ENCODE results near the gene AIMP1.

AIMP1 gene

GRCh38 chr4:106337916-106338315 is 21.6 kb downstream of the AIMP1 start:
- Histone ChIP-seq H3K36me3 (peaks cover 50% of the 10 kb centered on the region), H3K4me3 (ENCODE audit: low read depth, low read length) (no peak overlapping the region), H3K9me3 (no peaks in the 10 kb centered on the region), H3K27me3 (no peaks in the 10 kb centered on the region), H3K4me1 (no peaks in the 10 kb centered on the region)
- no peak for DNase-seq
- no peak for TF ChIP-seq CTCF (IDR thresholded peaks at IDR 0.05; ENCODE audit: low read depth, low read length)

DNA sequence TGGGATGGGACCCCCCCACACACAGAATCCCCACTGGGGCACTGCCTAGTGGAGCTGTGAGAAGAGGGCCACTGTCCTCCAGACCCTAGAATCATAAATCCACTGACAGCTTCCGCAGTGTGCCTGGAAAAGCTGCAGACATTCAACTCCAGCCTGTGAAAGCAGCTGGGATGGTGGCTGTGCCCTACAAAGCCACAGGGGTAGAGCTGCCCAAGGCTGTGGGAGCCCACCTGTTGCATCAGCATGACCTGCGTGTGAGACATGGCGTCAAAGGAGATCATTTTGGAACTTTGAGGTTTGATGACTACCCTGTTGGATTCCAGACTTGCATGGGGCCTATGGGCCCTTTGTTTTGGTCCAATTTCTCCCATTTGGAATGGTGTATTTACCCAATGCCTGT is 22.3 kb downstream of the AIMP1 start:
- no peaks in the 10 kb centered on the region for H3K4me1 ChIP-seq
- no peak overlapping the region for H3K4me3 ChIP-seq (ENCODE audit: low read depth, low read length)
- TF ChIP-seq CTCF (IDR thresholded peaks at IDR 0.05; ENCODE audit: low read depth, low read length): no peak
- H3K9me3 ChIP-seq: no peaks in the 10 kb centered on the region
- no peaks in the 10 kb centered on the region for H3K27me3 ChIP-seq
- H3K36me3 ChIP-seq: peaks cover 43% of the 10 kb centered on the region
- no peak for DNase-seq

- Histone ChIP-seq H3K9me3 (no peaks in the 10 kb centered on the region), H3K4me3 (ENCODE audit: low read depth, low read length) (no peak overlapping the region), H3K36me3 (peaks cover 40% of the 10 kb centered on the region), H3K27me3 (no peaks in the 10 kb centered on the region), H3K4me1 (no peaks in the 10 kb centered on the region)
- no peak for DNase-seq
- TF ChIP-seq CTCF (IDR thresholded peaks at IDR 0.05; ENCODE audit: low read depth, low read length): no peak
Observed at GRCh38 chr4:106339431-106339830, 23.1 kb downstream of the AIMP1 start.

DNA sequence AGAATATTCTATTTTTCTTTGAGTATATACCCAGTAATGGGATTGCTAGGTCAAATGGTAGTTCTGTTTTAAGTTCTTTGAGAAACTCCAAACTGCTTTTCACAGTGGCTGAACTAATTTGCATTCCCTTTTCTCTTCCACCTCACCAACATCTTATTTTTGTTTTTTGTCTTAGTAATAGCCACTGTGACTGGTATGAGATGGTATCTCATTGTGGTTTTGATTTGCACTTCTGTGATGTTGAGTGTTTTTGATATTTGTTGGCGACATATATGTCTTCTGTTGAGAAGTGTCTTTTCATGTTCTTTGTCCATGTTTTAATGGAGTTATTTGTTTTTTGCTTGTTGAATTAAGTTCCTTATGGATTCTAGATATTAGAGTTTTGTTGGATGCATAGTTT is 24.4 kb downstream of the AIMP1 start:
- Histone ChIP-seq H3K4me1 (no peaks in the 10 kb centered on the region), H3K4me3 (ENCODE audit: low read depth, low read length) (no peak overlapping the region), H3K36me3 (peaks cover 36% of the 10 kb centered on the region), H3K9me3 (no peaks in the 10 kb centered on the region), H3K27me3 (no peaks in the 10 kb centered on the region)
- TF ChIP-seq CTCF (IDR thresholded peaks at IDR 0.05; ENCODE audit: low read depth, low read length): no peak
- no peak for DNase-seq

DNA sequence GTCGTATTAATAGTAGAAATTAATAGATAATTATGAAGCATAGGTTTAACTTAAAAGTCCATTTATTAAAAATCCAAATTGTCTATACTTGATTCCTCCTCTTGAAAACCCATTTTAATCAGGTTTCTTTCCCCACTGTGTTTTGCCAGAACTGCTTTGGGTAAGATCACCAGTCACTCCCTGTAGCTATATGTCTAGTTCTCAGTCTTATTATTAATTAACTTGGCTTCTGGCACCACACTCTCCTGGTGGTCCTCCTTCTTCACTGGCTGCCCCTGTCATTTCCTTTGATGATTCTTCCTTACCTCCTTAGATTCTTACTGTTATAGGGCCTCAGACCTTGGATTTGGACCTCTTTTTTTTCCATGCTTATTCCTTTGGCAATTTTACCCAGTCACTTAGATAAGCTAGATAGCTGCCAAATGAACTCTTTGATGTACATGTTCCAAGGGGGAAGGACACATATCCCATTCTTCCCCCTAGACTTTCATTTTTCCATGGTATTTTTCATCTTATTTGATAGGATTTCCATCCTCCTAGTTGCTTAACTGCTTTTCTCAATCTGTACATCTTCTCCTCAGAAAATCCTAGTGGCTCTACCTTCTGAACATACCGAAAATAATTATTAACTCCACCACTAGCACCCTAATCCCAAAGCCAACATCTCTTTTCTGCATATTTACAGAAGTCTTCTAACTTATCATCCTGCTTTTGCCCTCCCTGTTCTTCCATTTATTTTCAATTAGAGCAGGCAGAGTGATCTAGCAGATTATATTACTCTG is 27.7 kb downstream of the AIMP1 start:
- Histone ChIP-seq H3K9me3 (no peaks in the 10 kb centered on the region), H3K4me3 (ENCODE audit: low read depth, low read length) (no peak overlapping the region), H3K36me3 (peaks cover 17% of the 10 kb centered on the region), H3K27me3 (no peaks in the 10 kb centered on the region), H3K4me1 (no peaks in the 10 kb centered on the region)
- no peak for TF ChIP-seq CTCF (IDR thresholded peaks at IDR 0.05; ENCODE audit: low read depth, low read length)
- DNase-seq: no peak

DNA sequence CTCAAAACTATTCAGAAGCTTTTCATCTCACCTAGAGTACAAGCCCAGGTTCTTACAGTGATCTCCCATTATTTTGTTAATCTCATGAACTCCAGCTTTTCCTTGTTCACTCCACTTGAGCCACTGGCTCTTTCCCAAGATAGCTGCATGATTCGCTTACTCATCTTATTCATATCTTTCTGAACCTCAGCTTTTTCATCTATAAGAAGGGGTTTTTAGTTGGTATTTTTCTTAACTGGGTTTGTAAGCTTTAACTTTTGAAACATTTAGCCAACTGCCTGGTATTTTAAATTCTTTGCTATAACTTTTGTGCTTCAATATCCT is 28.3 kb downstream of the AIMP1 start:
- no peak for DNase-seq
- H3K36me3 ChIP-seq: peaks cover 13% of the 10 kb centered on the region
- TF ChIP-seq CTCF (IDR thresholded peaks at IDR 0.05; ENCODE audit: low read depth, low read length): no peak
- no peaks in the 10 kb centered on the region for H3K9me3 ChIP-seq
- no peak overlapping the region for H3K4me3 ChIP-seq (ENCODE audit: low read depth, low read length)
- no peaks in the 10 kb centered on the region for H3K4me1 ChIP-seq
- H3K27me3 ChIP-seq: no peaks in the 10 kb centered on the region

All from BE2C (cell line).